ENCODE data around the gene BCKDHA.
"Not testable (repeated sequence)": the region's sequence is repeated elsewhere in the genome, so short reads cannot be mapped to it uniquely, and the experiment has no call there.

The BCKDHA gene

GRCh38 chr19:41452584-41453275 lies 55.1 kb downstream of the BCKDHA start:
- no peak for TF ChIP-seq CTCF (IDR thresholded peaks at IDR 0.05; ENCODE audit: insufficient read depth, low read length, poor library complexity, severe bottlenecking)
- H3K36me3 ChIP-seq (ENCODE audit: control insufficient read depth, insufficient read depth, low read length), result no peaks in the 10 kb centered on the region
- H3K4me3 ChIP-seq (replicated peaks; ENCODE audit: low read depth, low read length), result no peak overlapping the region
- DNase-seq (ENCODE audit: extremely low read depth, insufficient read length), result no peak
- H3K27me3 ChIP-seq (replicated peaks; ENCODE audit: control insufficient read depth, insufficient read depth, low read length), result no peaks in the 10 kb centered on the region

- DNase-seq (ENCODE audit: extremely low read depth, insufficient read length), result no peak
- no peaks in the 10 kb centered on the region for H3K27me3 ChIP-seq (replicated peaks; ENCODE audit: control insufficient read depth, insufficient read depth, low read length)
- H3K4me3 ChIP-seq (replicated peaks; ENCODE audit: low read depth, low read length), result no peak overlapping the region
- TF ChIP-seq CTCF (IDR thresholded peaks at IDR 0.05; ENCODE audit: insufficient read depth, low read length, poor library complexity, severe bottlenecking), result no peak
- H3K36me3 ChIP-seq (ENCODE audit: control insufficient read depth, insufficient read depth, low read length), result no peaks in the 10 kb centered on the region
Measured at GRCh38 chr19:41455936-41456335, 58.3 kb downstream of the BCKDHA start.

GRCh38 chr19:41456342-41456918 lies 58.8 kb downstream of the BCKDHA start:
- no peaks in the 10 kb centered on the region for H3K27me3 ChIP-seq (replicated peaks; ENCODE audit: control insufficient read depth, insufficient read depth, low read length)
- TF ChIP-seq CTCF (IDR thresholded peaks at IDR 0.05; ENCODE audit: insufficient read depth, low read length, poor library complexity, severe bottlenecking), result no peak
- no peak for DNase-seq (ENCODE audit: extremely low read depth, insufficient read length)

GRCh38 chr19:41457241-41457640 lies 59.6 kb downstream of the BCKDHA start:
- Histone ChIP-seq H3K4me3 (replicated peaks; ENCODE audit: low read depth, low read length) (no peak overlapping the region), H3K27me3 (replicated peaks; ENCODE audit: control insufficient read depth, insufficient read depth, low read length) (no peaks in the 10 kb centered on the region), H3K36me3 (ENCODE audit: control insufficient read depth, insufficient read depth, low read length) (no peaks in the 10 kb centered on the region)
- no peak for TF ChIP-seq CTCF (IDR thresholded peaks at IDR 0.05; ENCODE audit: insufficient read depth, low read length, poor library complexity, severe bottlenecking)
- no peak for DNase-seq (ENCODE audit: extremely low read depth, insufficient read length)

More at GRCh38 chr19:41456342-41456918, 58.8 kb downstream of the BCKDHA start:
- H3K36me3 ChIP-seq (ENCODE audit: control insufficient read depth, insufficient read depth, low read length), result no peaks in the 10 kb centered on the region
- H3K4me3 ChIP-seq (replicated peaks; ENCODE audit: low read depth, low read length), result no peak overlapping the region

GRCh38 chr19:41462497-41462896 lies 64.9 kb downstream of the BCKDHA start:
- Histone ChIP-seq H3K4me3 (replicated peaks; ENCODE audit: low read depth, low read length) (no peak overlapping the region), H3K36me3 (ENCODE audit: control insufficient read depth, insufficient read depth, low read length) (no peaks in the 10 kb centered on the region), H3K27me3 (replicated peaks; ENCODE audit: control insufficient read depth, insufficient read depth, low read length) (no peaks in the 10 kb centered on the region)
- no peak for DNase-seq (ENCODE audit: extremely low read depth, insufficient read length)
- no peak for TF ChIP-seq CTCF (IDR thresholded peaks at IDR 0.05; ENCODE audit: insufficient read depth, low read length, poor library complexity, severe bottlenecking)

- not testable (repeated sequence) for H3K27me3 ChIP-seq (replicated peaks; ENCODE audit: control insufficient read depth, insufficient read depth, low read length); DNase-seq (ENCODE audit: extremely low read depth, insufficient read length); H3K36me3 ChIP-seq (ENCODE audit: control insufficient read depth, insufficient read depth, low read length); H3K4me3 ChIP-seq (replicated peaks; ENCODE audit: low read depth, low read length)
Measured at GRCh38 chr19:41463257-41464256, 65.9 kb downstream of the BCKDHA start.
